ENCODE data around the gene TPP1.

DNA sequence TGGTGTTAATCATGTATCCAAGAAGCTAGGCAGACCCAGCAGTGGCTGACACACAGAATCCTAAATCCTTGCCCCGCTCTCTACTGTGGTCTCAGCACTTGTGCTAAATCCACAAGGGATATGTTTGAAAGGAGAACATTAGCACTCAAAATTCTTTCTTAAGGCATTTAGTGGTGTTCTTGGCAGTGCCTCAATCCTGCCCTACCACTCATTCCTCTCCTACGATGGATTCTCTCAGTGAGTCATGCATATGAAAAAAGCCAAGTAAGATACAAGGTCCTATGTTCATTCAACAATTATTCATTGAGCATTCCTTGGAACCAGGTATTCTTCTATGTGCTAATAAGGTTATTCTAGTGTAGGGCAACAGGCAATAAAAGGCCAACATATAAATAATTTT is 47.0 kb downstream of the TPP1 start:
- no peak for TF ChIP-seq CTCF (IDR thresholded peaks at IDR 0.05)
- no peak for TF ChIP-seq POLR2A (IDR thresholded peaks at IDR 0.05)
